NCI-H1105 treated with DMSO at 0.1 percent for 48 hours (cell line): ENCODE data around the gene KRT7.
"Not testable (repeated sequence)": the region's sequence is repeated elsewhere in the genome, so short reads cannot be mapped to it uniquely, and the experiment has no call there.

Experiments
- DNase-seq: peaks from one replicate; lab custom pipeline; 2025; lab: John Stamatoyannopoulos, UW

Gene KRT7

DNA sequence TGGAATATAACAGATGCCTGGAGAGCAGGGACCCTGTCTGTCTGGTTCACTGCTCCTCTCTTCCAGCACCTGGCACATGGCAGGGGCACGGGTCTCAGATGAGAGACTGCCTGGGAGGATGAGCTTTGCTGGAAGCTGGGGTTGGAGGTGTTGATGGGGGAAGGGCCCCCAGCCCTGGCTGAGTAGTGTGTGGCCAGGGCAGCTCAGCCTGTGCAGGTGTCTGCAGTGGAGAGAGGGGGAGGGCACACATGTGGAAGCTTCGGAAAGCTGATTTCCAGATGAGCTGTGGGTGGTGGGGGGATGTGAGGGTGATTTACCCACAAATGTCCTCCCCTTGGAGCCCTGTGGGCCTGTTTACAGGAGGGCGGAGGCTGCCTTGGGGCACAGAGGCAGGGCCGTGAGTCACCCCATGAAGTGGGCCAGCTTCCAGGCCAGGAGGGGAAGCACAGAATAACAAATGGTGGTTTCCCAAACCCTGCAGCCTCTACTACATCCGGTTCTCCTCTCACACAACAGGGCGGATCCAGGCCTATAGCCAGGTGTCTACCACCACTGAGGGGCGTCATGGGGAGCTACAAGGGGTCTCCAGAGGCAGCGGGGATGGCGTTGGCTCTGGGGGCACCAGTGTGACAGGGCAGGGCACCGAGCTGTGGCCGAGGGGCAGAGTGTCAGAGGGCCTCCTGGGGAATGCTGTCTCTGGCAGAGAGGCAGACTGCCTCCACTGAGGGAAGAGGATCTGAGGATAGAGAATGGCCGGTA is 11.0 kb downstream of the KRT7 start:
- DNase-seq, result peak; percentile 8

DNA sequence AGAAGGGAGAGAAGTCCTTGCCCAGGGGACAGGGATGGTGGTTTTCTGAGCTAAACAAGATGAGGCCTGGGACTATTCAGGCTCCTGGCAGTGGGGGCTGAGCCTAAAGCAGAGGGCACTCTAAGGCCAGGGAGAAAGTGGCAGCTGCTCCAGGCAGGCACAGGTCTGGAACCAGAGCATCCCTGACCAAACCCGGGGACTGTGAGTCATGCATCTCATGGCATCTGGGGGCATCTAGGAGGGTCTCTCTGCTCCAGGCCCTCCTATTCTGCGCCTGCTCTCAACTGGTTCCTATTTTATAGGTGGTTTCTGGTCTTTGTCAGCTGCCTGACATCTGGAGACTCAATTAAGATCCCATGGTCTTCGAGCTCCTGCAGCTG is 11.6 kb downstream of the KRT7 start:
- no peak for DNase-seq

GRCh38 chr12:52245259-52245961 is 12.4 kb downstream of the KRT7 start:
- no peak for DNase-seq

DNA sequence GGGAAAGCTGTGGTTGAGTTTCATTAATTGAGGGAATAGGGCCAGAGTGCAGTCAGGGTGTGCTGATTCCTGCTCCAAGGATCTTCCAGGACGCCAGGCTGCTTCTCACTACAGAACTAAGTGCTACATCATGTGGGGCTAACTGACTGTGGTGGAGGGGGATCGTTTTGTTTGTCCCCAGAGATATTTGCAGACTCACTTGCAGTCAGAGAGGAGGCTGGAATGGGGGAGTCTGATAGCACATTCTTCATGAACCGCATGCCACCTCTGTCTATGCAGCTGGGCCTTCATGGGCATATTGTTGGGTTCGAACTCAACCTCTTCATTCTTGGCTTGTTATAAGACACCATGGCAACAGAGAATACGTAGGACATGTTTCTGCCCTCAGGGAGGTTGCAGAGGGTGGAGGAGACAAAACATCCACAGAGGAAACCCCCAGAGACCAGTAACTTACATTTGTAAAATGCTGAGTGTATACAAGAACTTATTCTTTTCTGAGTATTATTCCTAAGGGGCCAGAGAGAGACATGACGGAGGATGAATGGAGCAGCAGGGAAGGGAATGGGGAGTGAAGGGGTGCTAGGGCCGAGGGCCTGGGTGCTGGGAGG is 13.0 kb downstream of the KRT7 start:
- no peak for DNase-seq

- DNase-seq, result no peak
Observed at GRCh38 chr12:52246720-52247621, 13.9 kb downstream of the KRT7 start.

- no peak for DNase-seq
Observed at GRCh38 chr12:52247622-52248540, 14.8 kb downstream of the KRT7 start.

DNA sequence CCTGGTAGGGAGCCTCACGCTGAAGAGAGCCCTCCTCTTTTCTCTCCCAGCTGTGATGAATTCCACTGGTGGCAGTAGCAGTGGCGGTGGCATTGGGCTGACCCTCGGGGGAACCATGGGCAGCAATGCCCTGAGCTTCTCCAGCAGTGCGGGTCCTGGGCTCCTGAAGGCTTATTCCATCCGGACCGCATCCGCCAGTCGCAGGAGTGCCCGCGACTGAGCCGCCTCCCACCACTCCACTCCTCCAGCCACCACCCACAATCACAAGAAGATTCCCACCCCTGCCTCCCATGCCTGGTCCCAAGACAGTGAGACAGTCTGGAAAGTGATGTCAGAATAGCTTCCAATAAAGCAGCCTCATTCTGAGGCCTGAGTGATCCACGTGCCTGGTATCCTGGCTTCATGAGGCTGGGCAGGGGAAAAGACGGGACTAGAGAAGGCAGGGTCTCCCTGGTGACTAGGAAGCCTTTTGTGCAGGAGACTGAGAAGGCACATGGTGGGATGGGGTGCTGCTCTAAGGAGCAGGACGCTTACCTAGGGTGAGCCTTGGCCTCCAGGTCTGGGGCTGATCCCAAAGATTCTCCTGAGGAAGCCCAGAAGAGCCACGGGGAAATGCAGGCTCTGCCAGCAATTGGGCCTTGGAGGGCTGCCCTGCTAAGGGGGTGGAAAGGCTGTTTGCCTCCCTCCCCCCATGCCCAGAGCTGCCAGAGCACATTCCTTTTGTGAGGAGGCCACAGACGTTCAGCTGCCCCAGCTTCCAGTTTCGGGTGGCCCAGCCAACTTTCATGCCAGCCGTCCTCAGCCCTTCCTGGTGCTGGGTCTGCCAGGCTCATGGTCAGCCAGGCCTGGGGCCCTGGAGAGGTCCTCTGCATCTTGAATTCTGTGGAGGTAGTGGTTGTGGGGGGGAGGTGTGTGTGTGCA is 15.8 kb downstream of the KRT7 start:
- no peak for DNase-seq

DNA sequence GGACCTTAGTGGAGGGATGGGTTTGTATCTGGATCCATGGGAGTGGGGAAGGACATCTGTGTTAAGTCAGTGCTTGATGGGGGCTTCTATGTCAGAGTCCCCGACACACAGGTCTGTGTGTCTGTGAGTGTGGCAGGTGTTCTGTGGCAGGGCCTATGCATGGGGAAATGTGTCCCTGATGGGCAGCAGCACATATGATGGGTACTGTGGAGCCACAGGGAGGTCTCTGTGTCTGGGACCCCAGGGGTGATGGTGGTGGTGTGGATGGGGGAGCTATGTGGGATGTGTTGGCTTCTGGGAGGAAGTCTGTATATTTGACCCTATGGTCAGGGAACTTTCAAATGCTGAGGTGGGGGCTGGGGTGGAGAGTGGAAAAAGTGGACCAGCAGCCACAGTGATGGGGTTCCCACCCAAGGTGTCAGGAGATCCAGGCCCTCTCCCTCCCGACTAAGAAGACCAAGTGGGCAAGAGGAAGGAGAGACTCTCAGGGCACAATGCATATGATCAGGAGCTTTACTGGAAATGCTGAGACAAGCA is 16.5 kb downstream of the KRT7 start:
- DNase-seq, result no peak

- no peak for DNase-seq
Observed at GRCh38 chr12:52250048-52250990, 17.3 kb downstream of the KRT7 start.

GRCh38 chr12:52251367-52252051 is 18.5 kb downstream of the KRT7 start:
- DNase-seq, result no peak

GRCh38 chr12:52252175-52252615 is 19.2 kb downstream of the KRT7 start:
- DNase-seq, result not testable (repeated sequence)

- no peak for DNase-seq
Observed at GRCh38 chr12:52252728-52253343, 19.8 kb downstream of the KRT7 start.

- no peak for DNase-seq
Observed at GRCh38 chr12:52253391-52254179, 20.5 kb downstream of the KRT7 start.

DNA sequence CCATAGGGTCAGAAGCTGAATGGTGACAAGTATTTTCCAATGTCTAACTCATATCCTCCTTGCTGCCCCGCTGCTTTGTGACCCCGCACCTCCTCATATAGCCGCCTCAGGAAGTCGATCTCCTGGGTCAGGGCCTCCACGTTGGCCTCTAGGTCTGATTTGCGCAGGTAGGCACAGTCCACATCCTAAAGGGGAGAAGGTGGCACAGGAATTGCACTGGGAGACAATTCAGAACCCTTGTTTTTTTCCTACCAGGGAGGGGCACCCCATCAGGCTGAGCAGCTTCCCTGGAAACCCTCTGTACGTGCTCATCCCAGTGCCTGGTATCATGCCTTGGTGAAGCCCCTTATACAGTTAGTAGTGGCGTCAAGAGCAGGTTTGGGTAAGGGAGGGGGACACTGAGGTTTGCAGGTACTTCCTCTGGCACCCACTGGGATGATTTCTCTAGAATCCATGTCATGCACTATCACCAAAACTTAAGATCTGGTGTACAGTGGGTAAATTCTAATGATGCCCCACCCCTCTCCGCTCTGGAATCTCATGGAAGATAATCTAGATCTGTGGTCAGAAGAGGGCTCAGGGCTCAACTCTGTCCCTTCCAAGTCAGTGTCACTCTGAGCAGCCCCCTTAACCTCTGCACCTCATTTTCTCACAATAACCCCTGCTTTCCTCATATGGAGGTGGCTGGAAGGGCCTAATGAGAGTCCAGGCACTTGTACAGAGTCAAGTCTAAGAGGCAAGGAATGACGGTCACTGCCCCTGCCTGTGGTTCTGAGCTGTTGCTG is 21.3 kb downstream of the KRT7 start:
- DNase-seq, result no peak

GRCh38 chr12:52254965-52255751 is 22.1 kb downstream of the KRT7 start:
- DNase-seq, result no peak
